WTC11 (cell line): ENCODE measurements around the gene OR9Q2. TPM values are rescaled to one million over a fixed set of nuclear protein-coding genes. Genes with fewer than 3 reads are reported as not detected.

Source experiments
- ATAC-seq: fragments of 200-7000 bp; cut with Tn5 transposase; 2 replicates; pipeline ENCODE4 v1.10.0; 2021; ENCODE audit warnings: mild to moderate bottlenecking, moderate library complexity
- CTCF ChIA-PET: fragments of 300-600 bp; sonication (Branson Sonifier 250); formaldehyde crosslinking; loops from one replicate; lab custom pipeline; 2021; ENCODE audit warnings: antibody characterized with exemption; lab: Charles Lee
- POLR2A ChIA-PET: fragments of 350-600 bp; sonication (Branson Sonifier 250); formaldehyde crosslinking; loops from one replicate; lab custom pipeline; 2021; ENCODE audit warnings: antibody characterized with exemption; lab: Charles Lee
- DNase-seq: peaks from one replicate; pipeline ENCODE4 v3.0.0; 2021; ENCODE audit warnings: low spot score
- H3K27ac Mint-ChIP-seq: 2 replicates; pipeline ENCODE4 v1.8.0; 2021; ENCODE audit warnings: mixed read lengths
- H3K27me3 Mint-ChIP-seq: 2 replicates; pipeline ENCODE4 v1.8.0; 2021; ENCODE audit warnings: low read depth, mild to moderate bottlenecking, moderate library complexity, mixed read lengths
- H3K36me3 Mint-ChIP-seq: 2 replicates; pipeline ENCODE4 v1.8.0; 2021; ENCODE audit warnings: mixed read lengths
- H3K4me1 Mint-ChIP-seq: 2 replicates; pipeline ENCODE4 v1.8.0; 2022; ENCODE audit warnings: mixed read lengths
- H3K4me3 Mint-ChIP-seq: 2 replicates; pipeline ENCODE4 v1.8.0; 2021; ENCODE audit warnings: mild to moderate bottlenecking, moderate library complexity, mixed read lengths
- H3K9me3 Mint-ChIP-seq: 2 replicates; pipeline ENCODE4 v1.8.0; 2021; ENCODE audit warnings: mixed read lengths
- ATF1 ChIP-seq: sonication (generic); formaldehyde crosslinking; IDR thresholded peaks from 2 replicates; pipeline ENCODE4 v1.8.1; 2023; ENCODE audit warnings: mild to moderate bottlenecking, moderate library complexity, missing genetic modification reagents
- CREB1 ChIP-seq: sonication (generic); formaldehyde crosslinking; IDR thresholded peaks from 2 replicates; pipeline ENCODE4 v1.8.0; 2023; ENCODE audit warnings: mild to moderate bottlenecking, missing genetic modification reagents
- CREM ChIP-seq: sonication (generic); formaldehyde crosslinking; IDR thresholded peaks from 2 replicates; pipeline ENCODE4 v1.8.1; 2022; ENCODE audit warnings: mild to moderate bottlenecking, missing genetic modification reagents, moderate library complexity
- EMX1 ChIP-seq: fragments of 250-450 bp; sonication (Bioruptor Pico); IDR thresholded peaks from 2 replicates; pipeline ENCODE4 v1.8.0; 2021; ENCODE audit warnings: mild to moderate bottlenecking
- ESRRA ChIP-seq: sonication (generic); formaldehyde crosslinking; IDR thresholded peaks from 2 replicates; pipeline ENCODE4 v1.8.1; 2022; ENCODE audit warnings: mild to moderate bottlenecking, missing genetic modification reagents, borderline replicate concordance
- GRHL2 ChIP-seq: fragments of 250-450 bp; sonication (Bioruptor Pico); IDR thresholded peaks from 2 replicates; pipeline ENCODE4 v1.8.0; 2022; ENCODE audit warnings: mild to moderate bottlenecking, moderate library complexity; ENCODE audit not compliant: insufficient replicate concordance, severe bottlenecking
- JUN ChIP-seq: sonication (generic); formaldehyde crosslinking; IDR thresholded peaks from 2 replicates; pipeline ENCODE4 v1.8.0; 2023; ENCODE audit warnings: mild to moderate bottlenecking, missing genetic modification reagents
- RELA ChIP-seq: sonication (generic); formaldehyde crosslinking; IDR thresholded peaks from 2 replicates; pipeline ENCODE4 v1.8.1; 2022; ENCODE audit warnings: missing genetic modification reagents, mild to moderate bottlenecking, borderline replicate concordance
- TCF7 ChIP-seq: sonication (generic); formaldehyde crosslinking; IDR thresholded peaks from 2 replicates; pipeline ENCODE4 v1.8.0; 2022; ENCODE audit warnings: mild to moderate bottlenecking, low read depth, missing genetic modification reagents, moderate library complexity
- ZNF121 ChIP-seq: sonication (generic); formaldehyde crosslinking; IDR thresholded peaks from 2 replicates; pipeline ENCODE4 v1.8.0; 2023; ENCODE audit warnings: missing genetic modification reagents
- ZNF138 ChIP-seq: sonication (generic); formaldehyde crosslinking; conservative IDR thresholded peaks from 2 replicates; pipeline ENCODE4 v1.8.1; 2022; ENCODE audit warnings: mild to moderate bottlenecking, moderate library complexity, missing genetic modification reagents
- ZNF423 ChIP-seq: fragments of 250-450 bp; sonication (Bioruptor Pico); IDR thresholded peaks from 2 replicates; pipeline ENCODE4 v2.1.2; 2022; ENCODE audit warnings: mild to moderate bottlenecking, moderate library complexity
- total RNA-seq: library from RNA; stranded (reverse); gene quantifications from 3 replicates; pipeline ENCODE4 v1.2.3, GENCODE V29; 2021
- TF ChIP-seq, protein P1 (sequence below): sonication (generic); formaldehyde crosslinking; IDR thresholded peaks from 2 replicates; pipeline ENCODE4 v1.8.1; 2022; ENCODE audit warnings: mild to moderate bottlenecking, missing genetic modification reagents, moderate library complexity, borderline replicate concordance
- TF ChIP-seq, protein P2 (sequence below): sonication (generic); formaldehyde crosslinking; IDR thresholded peaks from 2 replicates; pipeline ENCODE4 v1.8.1; 2023; ENCODE audit warnings: mild to moderate bottlenecking, missing genetic modification reagents
- TF ChIP-seq, protein P3 (sequence below): sonication (generic); formaldehyde crosslinking; IDR thresholded peaks from 2 replicates; pipeline ENCODE4 v1.8.1; 2023; ENCODE audit warnings: mild to moderate bottlenecking, missing genetic modification reagents, moderate library complexity
- TF ChIP-seq, protein P4 (sequence below): fragments of 250-450 bp; sonication (Bioruptor Pico); IDR thresholded peaks from 2 replicates; pipeline ENCODE4 v1.9.0; 2021; ENCODE audit warnings: moderate library complexity, mild to moderate bottlenecking, inconsistent platforms, borderline replicate concordance
- TF ChIP-seq, protein P5 (sequence below): sonication (generic); formaldehyde crosslinking; IDR thresholded peaks from 2 replicates; pipeline ENCODE4 v1.8.1; 2022; ENCODE audit warnings: low read depth, mild to moderate bottlenecking, moderate library complexity, missing genetic modification reagents, borderline replicate concordance
- TF ChIP-seq, protein P6 (sequence below): sonication (generic); formaldehyde crosslinking; conservative IDR thresholded peaks from 2 replicates; pipeline ENCODE4 v1.8.1; 2023; ENCODE audit warnings: mild to moderate bottlenecking, low read depth, missing genetic modification reagents, moderate library complexity
- TF ChIP-seq, protein P7 (sequence below): sonication (generic); formaldehyde crosslinking; IDR thresholded peaks from 2 replicates; pipeline ENCODE4 v1.8.1; 2022; ENCODE audit warnings: low read depth, missing genetic modification reagents, borderline replicate concordance

The OR9Q2 gene
- total RNA-seq, 1 experiment from 2014 or later = not detected

DNA sequence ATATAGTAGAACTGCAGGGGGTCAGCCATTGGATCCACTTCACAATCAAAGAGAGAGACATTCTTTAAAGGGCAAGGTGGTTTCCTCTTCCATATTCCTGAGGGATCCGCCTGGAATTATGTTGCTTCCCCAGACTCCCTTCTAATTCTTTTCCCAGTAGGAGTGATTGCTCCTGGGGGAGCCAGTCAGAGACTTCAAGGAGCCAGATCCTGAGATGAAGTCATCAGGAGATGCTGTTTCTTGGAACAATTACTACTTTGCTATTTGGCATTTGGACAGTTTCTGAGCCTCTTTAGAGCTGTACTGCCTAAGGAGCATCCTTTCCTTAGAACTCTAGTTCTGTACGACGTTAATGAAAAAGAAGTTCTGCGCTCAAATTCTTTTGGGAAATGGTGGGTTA lies 1.9 kb upstream of the OR9Q2 start (continued):
- TF ChIP-seq, protein P1, sequence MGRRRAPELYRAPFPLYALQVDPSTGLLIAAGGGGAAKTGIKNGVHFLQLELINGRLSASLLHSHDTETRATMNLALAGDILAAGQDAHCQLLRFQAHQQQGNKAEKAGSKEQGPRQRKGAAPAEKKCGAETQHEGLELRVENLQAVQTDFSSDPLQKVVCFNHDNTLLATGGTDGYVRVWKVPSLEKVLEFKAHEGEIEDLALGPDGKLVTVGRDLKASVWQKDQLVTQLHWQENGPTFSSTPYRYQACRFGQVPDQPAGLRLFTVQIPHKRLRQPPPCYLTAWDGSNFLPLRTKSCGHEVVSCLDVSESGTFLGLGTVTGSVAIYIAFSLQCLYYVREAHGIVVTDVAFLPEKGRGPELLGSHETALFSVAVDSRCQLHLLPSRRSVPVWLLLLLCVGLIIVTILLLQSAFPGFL (CRISPR knock-in tag) = no peak
- TF ChIP-seq ZNF423 = no peak
- TF ChIP-seq, protein P2, sequence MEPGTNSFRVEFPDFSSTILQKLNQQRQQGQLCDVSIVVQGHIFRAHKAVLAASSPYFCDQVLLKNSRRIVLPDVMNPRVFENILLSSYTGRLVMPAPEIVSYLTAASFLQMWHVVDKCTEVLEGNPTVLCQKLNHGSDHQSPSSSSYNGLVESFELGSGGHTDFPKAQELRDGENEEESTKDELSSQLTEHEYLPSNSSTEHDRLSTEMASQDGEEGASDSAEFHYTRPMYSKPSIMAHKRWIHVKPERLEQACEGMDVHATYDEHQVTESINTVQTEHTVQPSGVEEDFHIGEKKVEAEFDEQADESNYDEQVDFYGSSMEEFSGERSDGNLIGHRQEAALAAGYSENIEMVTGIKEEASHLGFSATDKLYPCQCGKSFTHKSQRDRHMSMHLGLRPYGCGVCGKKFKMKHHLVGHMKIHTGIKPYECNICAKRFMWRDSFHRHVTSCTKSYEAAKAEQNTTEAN (CRISPR knock-in tag) = no peak
- no peak for TF ChIP-seq JUN (CRISPR knock-in tag)
- TF ChIP-seq, all 79 proteins: peak for 0

DNA sequence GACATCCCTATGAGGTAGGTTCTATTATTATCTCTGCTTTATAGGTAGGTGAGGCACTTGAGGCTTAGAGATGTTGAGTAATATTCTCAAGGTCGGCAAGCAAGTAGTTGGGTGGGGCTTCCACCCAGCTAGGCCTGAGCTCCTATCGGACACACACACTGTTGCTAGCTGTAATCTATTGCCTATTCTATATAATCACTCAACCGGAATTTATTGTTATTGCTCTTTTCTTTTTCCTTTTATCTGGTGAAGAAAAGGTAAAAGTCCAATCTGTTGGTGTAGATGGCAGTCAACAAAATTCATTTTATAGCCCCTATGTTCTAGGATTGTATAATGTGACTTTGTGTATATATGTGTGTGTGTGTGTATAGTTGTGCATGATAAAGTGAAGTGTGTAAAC lies 3.4 kb downstream of the OR9Q2 start:
- H3K4me1 Mint-ChIP-seq = no peaks in the 10 kb centered on the region
- ATAC-seq (no peak), DNase-seq (no peak)
- no peak overlapping the region for H3K27ac Mint-ChIP-seq
- ChIA-PET POLR2A (no interaction called here), CTCF (no interaction called here)
- no peak overlapping the region for H3K4me3 Mint-ChIP-seq
- H3K9me3 Mint-ChIP-seq = peaks cover 18% of the 10 kb centered on the region
- TF ChIP-seq, protein P3, sequence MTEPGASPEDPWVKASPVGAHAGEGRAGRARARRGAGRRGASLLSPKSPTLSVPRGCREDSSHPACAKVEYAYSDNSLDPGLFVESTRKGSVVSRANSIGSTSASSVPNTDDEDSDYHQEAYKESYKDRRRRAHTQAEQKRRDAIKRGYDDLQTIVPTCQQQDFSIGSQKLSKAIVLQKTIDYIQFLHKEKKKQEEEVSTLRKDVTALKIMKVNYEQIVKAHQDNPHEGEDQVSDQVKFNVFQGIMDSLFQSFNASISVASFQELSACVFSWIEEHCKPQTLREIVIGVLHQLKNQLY (CRISPR knock-in tag) = no peak
- TF ChIP-seq, protein P4, sequence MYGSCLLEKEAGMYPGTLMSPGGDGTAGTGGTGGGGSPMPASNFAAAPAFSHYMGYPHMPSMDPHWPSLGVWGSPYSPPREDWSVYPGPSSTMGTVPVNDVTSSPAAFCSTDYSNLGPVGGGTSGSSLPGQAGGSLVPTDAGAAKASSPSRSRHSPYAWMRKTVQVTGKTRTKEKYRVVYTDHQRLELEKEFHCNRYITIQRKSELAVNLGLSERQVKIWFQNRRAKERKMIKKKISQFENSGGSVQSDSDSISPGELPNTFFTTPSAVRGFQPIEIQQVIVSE (CRISPR knock-in tag) = no peak
- TF ChIP-seq CREB1 (CRISPR knock-in tag) (no peak), EMX1 (CRISPR knock-in tag) (no peak), ZNF138 (no peak), TCF7 (CRISPR knock-in tag) (no peak), CREM (CRISPR knock-in tag) (no peak), ESRRA (CRISPR knock-in tag) (no peak), ZNF423 (no peak), GRHL2 (CRISPR knock-in tag) (no peak), RELA (CRISPR knock-in tag) (no peak), ATF1 (no peak), ZNF121 (CRISPR knock-in tag) (no peak)
- TF ChIP-seq, protein P5, sequence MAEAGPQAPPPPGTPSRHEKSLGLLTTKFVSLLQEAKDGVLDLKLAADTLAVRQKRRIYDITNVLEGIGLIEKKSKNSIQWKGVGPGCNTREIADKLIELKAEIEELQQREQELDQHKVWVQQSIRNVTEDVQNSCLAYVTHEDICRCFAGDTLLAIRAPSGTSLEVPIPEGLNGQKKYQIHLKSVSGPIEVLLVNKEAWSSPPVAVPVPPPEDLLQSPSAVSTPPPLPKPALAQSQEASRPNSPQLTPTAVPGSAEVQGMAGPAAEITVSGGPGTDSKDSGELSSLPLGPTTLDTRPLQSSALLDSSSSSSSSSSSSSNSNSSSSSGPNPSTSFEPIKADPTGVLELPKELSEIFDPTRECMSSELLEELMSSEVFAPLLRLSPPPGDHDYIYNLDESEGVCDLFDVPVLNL (CRISPR knock-in tag) = no peak
- TF ChIP-seq, protein P2 (CRISPR knock-in tag) = no peak
- TF ChIP-seq, protein P6, sequence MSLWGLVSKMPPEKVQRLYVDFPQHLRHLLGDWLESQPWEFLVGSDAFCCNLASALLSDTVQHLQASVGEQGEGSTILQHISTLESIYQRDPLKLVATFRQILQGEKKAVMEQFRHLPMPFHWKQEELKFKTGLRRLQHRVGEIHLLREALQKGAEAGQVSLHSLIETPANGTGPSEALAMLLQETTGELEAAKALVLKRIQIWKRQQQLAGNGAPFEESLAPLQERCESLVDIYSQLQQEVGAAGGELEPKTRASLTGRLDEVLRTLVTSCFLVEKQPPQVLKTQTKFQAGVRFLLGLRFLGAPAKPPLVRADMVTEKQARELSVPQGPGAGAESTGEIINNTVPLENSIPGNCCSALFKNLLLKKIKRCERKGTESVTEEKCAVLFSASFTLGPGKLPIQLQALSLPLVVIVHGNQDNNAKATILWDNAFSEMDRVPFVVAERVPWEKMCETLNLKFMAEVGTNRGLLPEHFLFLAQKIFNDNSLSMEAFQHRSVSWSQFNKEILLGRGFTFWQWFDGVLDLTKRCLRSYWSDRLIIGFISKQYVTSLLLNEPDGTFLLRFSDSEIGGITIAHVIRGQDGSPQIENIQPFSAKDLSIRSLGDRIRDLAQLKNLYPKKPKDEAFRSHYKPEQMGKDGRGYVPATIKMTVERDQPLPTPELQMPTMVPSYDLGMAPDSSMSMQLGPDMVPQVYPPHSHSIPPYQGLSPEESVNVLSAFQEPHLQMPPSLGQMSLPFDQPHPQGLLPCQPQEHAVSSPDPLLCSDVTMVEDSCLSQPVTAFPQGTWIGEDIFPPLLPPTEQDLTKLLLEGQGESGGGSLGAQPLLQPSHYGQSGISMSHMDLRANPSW = no peak
- TF ChIP-seq, protein P7, sequence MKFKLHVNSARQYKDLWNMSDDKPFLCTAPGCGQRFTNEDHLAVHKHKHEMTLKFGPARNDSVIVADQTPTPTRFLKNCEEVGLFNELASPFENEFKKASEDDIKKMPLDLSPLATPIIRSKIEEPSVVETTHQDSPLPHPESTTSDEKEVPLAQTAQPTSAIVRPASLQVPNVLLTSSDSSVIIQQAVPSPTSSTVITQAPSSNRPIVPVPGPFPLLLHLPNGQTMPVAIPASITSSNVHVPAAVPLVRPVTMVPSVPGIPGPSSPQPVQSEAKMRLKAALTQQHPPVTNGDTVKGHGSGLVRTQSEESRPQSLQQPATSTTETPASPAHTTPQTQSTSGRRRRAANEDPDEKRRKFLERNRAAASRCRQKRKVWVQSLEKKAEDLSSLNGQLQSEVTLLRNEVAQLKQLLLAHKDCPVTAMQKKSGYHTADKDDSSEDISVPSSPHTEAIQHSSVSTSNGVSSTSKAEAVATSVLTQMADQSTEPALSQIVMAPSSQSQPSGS = no peak
- no peaks in the 10 kb centered on the region for H3K27me3 Mint-ChIP-seq
- H3K36me3 Mint-ChIP-seq = 0 out of 2 replicates have a peak, but pooled peaks cover 5% of the 10 kb centered on the region
